HG02981 (cell line): Measurements from ENCODE around the gene SLC39A11.
"Not testable (repeated sequence)": the region's sequence is repeated elsewhere in the genome, so short reads cannot be mapped to it uniquely, and the experiment has no call there.

Source experiments
- ATAC-seq: cut with Tn5 transposase; IDR thresholded peaks from one replicate; pipeline ENCODE4 v1.9.1; 2021; ENCODE audit warnings: mild to moderate bottlenecking, moderate library complexity; ENCODE audit not compliant: unreplicated experiment

The SLC39A11 gene

DNA sequence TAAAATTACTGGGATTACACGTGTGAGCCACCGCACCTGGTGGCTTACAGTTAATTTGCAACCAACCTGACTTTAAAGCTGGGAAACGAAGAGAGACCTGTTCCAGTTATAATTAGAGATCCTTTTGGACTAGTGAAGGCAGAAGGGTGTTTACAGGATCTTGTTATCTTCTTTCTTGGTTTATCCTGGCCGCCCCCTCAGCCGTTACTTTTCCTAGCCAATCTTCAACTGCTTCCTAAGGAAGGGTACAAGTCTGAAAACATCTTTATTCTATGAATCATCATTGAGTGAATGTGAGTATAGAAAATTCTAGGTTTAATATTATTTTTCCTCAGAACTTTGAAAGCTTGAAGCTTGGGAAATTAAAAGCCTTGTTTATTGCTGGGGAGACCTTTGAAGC, 286.5 kb downstream of the SLC39A11 start:
- ATAC-seq, result no peak

DNA sequence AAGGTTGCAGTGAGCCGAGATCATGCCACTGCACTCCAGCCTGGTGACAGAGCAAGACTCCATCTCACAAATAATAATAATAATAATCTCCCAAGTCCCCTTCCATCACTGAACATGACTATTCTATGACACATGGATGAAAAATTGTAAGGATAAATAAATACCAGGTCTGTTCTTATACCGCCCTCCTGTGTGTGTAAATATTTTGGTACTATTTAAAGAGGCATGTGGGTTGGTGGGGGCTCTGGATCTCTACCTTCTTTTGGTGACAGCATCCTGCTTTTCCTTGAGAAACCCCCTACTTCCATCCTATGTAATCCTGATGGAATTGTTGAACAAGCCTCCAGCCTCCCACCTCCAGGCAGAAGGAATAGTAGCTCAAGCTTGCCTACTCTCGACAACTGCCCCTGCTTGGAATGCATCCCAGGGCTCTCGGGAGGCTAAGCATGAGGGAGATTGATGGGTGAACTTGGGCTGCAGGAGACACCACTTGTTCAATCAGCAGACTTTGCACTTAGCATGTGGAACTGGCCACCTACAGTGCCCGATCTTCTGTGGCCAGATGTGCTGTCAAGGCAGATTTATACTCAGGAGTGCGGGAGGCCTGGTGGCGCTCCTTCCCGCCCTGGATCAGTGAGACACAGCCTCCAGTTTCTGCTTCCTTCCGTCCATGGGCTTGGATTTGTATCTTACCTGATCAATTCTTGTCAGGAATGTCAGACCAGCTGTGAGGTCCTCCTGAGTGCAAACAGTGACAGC, 287.4 kb downstream of the SLC39A11 start:
- ATAC-seq, result no peak

DNA sequence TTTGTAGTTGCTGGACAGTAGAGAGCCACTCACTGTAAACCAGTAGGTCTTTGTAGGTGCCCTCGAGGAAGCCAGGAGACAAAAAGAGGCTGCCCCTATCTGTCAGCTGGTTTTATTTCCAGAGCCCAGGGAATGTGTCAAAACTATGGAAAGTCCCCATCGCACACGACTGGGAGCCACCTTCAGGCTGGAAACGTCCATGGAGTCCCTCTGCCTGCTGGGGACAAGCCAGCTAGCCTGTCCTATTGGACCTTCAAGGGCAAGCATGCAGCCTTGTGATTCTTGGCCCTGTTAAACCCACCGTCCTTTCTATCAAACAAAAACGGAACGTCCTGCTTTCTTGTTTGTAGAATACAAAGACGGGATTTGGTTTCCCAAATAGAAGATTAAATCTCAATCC, 289.8 kb downstream of the SLC39A11 start:
- ATAC-seq, result no peak

DNA sequence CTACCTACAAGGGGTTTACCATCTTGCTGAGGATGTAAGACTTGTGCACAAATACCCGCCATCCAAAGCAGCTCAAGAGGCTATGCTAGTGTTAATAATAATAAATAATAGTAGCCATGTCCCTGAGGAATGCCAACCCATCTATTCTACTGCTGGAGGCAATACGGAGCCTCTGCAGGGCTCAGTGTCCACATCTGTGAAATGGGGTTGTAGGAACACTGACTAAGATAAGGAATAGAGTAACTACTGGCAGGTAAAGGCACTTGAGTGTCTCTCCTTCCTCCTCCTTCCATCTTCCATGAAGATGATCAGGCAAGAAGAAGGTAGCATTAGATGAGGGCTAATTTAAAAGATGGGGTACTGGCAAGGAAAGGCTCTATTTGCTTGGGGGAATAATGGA, 295.3 kb downstream of the SLC39A11 start:
- no peak for ATAC-seq

DNA sequence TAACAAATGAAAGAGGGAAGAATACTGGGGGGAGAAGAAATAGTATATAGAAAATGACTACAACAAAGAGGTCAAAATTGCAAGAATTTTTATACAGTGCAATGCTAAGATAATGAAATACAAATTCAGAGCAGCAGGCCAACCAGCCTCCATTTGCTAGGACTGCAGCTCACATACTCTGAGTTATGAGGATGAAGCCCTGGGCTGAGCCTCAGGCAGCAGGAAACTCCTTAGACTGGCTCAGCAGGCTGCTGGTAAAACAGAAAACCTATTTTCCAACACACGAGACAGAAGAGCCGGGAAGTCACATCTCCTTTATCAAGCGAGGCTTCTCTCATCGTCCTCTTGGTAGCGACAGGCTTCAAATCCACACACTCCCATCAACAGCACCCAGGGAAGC, 296.5 kb downstream of the SLC39A11 start:
- ATAC-seq, result no peak

DNA sequence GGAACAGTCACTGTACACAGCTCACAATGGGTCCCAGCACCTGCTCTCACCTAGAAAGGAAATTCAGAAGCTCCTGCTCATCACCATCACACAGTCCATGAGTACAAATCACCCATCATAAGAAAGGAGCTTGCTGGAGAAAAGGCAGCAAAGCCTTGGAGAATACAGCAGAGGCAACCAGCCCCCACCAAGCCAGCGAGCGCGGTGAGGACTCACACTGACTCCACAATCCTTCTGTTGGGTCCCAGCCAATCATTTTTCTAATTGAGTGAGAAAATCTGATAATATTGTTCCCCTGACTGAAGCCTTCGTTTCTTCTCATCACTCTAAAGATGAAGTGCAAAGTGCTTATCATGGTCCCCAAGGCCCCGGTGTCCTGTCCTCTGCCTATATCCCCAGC, 298.3 kb downstream of the SLC39A11 start:
- no peak for ATAC-seq

DNA sequence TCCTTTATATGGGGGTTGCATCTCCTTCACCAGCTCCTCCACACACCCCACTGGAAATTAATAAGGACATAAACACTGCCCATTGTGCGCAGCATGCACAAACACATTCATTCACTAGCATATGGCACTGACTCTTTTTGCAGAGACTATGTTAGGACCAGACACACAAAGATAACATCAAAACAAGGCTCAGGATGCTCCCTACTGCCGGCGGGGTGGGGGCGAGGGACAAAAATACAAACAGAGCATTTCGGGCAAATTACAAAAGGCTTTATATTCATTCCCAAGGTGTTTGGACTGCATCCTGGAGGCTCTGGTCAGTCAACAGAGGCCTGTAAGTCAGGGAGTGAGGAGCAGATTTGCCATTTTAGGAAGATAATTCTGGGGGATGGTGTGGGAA, 299.7 kb downstream of the SLC39A11 start:
- no peak for ATAC-seq

DNA sequence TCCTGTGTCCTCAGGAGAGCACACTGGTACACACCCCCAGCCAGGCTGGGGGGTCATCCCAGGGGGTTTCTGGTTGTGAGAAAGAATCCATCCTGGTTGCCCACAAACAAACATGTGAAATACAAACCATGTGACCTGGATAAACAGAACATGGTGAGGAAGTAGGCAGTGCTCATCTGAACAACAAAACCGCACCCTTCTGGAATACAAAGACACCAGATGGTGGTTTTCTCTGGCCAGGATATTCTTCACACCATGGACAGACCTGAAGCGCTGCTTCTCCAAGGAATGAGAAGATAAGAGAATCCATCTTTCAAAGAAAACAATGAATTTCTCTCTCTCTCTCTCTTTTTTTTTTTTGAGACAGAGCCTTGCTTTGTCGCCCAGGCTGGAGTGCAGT, 302.3 kb downstream of the SLC39A11 start:
- ATAC-seq, result no peak

DNA sequence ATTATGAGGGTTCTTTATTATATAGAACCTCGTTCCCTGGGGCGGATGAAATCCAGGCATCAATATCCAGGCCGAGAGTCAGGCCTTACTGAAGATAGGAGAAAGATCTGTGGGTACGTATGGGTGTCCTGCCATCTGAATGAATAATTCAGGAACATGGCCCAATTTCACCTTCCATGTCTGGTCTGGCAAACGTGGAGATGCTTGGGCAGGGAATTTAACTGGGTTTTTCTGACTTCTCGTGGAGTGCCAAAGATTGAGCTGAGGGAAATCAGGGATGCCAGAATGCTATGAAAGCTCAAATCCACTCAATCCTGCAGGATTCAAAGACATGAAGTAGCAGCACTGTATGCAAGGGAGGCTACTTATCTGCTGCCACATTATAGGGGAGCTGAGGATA, 302.8 kb downstream of the SLC39A11 start:
- no peak for ATAC-seq

DNA sequence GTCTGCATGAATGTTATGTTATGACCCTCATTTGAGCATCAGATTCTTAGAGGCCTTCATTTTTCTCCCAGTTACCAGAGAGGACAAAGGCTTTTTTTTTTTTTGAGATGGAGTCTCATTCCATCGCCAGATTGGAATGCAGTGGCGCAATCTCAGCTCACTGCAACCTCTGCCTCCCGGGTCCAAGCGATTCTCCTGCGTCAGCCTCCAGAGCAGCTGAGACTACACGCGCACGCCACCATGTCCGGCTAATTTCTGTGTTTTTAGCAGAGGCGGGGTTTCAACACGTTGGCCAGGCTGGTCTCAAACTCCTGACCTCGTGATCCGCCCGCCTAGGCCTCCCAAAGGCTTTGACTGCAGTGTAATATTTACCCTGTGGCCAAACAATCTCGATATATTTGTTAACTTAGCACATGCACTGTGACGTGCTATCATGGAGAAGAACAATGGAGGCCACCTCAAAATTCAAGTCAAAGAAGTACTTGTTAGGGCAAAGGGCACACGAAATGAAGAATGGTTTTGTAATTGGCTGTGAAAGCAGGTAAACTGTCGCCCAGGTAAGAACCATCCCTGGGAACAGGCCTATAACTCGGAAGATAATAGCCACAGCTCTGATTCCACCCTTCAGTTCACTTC, 303.4 kb downstream of the SLC39A11 start:
- no peak for ATAC-seq

DNA sequence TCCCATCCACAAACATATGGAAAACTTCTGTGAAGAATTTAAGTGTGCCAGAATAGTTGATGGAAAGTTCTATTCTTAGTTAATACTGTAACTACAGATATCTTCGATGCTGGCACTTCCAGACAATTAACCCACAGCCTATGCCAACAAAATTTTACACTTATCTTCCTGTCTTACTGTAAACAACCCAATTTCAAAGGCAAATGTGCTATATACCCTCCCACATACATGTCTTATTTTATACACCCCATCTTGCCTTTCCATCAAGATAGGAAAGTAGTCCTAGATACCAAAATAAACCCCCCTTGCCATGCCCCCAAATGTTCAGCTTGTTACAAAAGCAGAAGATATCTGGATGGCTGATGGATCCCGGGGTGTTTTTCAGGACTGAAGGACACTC, 306.3 kb downstream of the SLC39A11 start:
- ATAC-seq, result no peak

DNA sequence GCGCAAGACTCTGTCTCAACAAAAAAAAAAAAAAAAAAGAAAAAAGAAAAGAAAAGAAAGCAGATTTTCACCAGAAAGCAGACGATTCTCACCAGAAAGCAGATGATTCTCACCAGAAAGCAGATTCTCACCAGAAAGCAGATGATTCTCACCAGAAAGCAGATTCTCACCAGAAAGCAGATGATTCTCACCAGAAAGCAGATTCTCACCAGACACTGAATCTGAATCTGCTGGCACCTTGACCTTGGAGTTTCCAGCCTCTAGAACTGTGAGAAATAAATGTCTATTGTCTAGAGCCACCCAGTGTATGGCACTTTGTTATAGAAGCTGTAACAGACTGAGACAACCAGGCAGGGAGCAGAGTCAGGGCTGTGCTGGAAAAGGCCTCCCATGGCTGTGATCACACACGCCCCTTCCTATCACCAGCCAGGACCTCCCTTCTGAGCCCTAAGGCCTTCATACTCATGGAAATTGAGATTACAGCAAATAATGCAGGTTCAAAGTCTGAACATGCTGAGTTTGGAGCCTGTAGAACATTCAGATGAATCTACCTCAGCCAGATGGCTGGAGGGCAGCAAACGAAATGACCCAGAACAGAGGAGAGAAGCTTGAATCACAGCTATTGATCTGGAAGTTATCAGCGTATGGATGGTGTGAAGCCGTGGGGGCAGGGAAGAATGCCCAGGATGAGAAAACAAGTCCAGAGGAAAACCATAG, 309.3 kb downstream of the SLC39A11 start:
- no peak for ATAC-seq

DNA sequence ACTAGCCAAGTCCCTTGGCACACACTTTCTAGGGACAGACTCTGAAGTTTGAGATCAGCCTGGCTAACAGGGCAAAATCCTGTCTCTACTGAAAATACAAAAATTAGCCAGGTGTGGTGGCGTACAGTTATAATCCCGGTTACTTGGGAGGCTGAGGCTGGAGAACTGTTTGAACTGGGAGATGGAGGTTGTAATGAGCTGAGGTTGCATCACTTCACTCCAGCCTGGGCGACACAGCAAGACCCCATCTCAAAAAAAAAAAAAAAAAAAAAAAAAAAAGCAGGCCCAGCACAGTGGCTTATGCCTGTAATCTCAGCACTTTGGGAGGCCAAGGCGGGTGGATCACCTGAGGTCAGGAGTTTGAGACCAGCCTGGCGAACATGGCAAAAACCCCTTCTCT, 310.1 kb downstream of the SLC39A11 start:
- not testable (repeated sequence) for ATAC-seq

DNA sequence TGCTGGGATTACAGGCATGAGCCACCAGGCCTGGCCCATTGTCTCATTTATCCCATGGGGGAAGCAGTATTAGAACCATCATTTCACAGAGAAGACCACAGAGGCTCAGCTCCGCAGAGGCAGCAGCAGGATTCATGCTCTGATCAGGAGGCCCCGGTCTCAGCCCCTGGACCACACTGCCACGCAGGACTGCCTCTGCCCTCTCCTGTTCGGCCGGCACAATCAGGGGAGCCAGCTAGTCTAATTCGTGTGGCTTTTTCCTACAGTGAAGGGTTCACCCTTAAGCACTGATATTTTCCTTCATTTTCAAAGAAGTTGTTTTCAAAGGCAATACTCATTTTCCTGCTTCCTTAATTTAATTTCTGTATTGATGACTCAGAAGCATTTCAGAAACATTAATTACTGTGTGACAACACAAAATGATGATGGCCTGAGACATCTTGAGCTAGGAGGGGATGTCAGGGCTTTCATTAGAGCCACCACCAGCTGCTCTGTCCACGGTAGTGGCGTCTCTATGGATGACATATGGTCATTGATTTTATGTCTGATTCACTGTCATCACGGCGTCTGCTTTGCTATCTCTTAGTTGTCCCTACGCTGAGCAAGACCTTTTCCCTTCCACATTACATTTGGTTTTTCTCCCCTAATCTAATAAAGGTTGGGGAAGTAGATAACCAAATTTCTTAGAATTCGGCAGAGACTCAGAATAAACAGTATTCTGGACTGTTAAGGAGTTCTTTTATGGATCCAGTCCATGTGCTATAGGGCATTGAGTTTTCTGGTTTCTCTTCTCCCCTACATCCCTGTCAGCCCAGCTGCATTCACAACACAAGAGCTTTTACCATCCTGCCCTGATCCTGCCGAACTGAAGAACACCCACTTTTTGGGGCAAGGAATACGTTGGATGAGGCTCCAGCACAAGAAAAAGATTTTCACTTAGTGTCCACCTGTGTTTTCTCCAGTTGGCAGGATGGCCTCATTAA, 314.0 kb downstream of the SLC39A11 start:
- ATAC-seq, result no peak

DNA sequence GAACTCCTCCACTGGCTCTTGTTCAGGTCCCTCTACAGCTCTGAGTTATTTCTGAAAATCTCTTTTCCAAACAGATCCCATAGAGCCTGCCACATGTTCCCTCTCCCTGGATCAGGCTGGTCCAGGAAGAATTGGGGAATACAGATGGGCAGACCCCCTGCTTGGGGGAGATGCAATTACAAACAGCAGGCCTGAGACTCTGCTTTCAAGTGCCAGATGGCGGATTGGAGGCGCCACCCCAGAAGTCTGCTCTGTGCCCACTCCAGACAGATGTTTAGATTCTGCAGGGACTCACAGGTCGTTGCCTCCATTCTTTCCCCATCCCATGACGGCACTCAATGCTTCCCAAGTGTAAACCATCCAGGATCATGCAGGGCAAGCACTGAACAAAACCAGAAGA, 316.6 kb downstream of the SLC39A11 start:
- ATAC-seq, result no peak

DNA sequence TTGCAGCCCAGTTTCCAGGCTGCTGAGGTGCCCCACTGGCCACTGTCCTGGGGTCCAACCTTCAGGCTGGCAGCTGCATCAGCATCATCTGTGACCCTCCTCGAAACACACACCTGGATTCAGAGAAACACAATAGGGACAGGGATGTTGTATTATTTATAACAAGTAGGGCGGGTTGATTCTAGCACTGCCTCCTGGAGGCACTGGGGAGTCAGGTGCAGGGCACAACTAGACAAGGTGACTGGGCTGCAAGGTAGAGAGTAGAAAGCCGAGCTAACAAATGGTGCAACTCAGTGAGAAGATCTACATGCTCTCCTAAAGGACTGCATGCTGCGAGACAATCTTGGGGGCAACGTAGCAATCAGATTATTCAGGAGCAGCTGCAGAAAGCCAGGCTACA, 317.3 kb downstream of the SLC39A11 start:
- ATAC-seq, result no peak

DNA sequence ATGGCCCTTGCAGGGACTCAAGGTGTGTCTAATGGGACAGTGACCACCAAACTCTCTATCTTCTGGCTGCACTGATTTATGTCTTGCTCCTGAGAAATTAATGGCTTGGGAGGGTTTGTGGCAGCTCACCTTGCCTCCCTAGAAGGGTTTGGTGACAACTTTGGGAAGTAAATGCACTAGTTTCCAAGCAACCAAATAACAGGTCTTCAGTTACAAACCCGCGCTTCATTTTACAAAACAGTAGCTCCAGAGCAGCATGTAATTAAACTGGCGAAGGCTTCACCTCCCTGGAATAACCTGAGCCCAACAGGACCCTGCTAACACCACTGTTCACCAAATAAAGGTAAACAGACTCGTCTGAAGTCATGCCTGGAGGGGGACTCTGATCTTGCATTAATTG, 318.3 kb downstream of the SLC39A11 start:
- no peak for ATAC-seq

DNA sequence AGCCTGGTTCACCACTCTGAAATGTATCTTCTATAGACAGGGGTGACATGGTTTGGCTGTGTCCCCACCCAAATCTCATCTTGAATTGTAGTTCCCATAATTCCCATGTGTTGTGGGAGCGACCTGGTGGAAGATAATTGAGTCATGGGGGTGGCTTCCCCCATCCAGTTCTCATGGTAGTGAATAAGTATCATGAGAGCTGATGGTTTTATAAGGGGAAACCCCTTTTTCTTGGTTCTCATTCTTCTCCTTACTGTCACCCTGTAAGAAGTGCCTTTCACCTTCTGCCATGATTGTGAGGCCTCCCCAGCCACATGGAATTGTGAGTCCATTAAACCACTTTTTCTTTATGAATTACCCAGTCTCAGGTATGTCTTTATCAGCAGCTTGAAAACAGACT, 319.3 kb downstream of the SLC39A11 start:
- not testable (repeated sequence) for ATAC-seq

DNA sequence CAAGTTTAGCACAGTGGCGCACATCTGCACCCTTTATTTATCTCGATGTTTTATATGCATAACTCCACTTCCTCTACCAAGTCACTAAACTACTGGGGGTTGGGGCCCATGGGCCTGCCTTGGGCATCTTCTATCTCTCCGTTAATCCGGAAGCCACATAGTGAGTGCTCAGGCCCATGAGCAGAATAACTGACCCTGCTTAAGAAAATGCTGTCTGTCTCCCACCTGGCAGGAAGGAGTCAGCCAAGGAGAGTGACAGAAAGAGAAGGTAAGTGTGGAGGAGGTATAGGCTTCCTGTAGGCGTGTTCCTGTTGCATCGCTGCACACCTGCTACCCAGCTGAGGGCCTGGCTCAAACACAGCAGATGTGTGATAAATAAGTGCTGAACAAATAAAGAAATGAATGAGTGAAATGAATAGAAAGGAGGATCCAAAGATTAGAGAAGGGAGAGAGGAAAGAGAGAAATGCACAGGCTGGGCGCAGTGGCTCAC, 320.1 kb downstream of the SLC39A11 start:
- no peak for ATAC-seq

DNA sequence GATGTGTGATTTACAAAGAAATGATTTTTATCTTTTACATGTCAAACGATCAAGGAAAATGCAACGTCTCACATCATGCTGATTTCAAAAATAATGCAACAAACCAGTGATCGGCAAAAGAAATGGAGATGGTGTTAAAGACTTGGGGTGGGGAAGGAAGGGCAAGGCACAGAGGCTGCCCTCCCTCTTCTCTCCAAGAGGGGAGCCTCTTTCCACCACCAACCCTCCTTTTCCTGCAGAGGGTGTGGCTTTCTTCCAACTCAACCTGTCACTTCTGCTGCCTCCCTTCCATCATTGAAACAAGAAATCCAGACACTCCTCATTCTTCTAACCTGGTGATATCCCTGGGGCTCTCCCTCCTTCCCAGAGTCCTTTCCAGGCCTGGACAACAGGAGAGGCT, 320.8 kb downstream of the SLC39A11 start:
- ATAC-seq, result no peak
